Measurements from ENCODE around the gene CELF2. TPM values are rescaled to one million over a fixed set of nuclear protein-coding genes. Genes with fewer than 3 reads are reported as not detected.

The CELF2 gene
- total and polyA plus RNA-seq, 2 of the 4 experiments (the other 2 are of a cell fraction) = 3.5 to 6.6 TPM

GRCh38 chr10:11080564-11080984 lies 62.9 kb downstream of the CELF2 start:
- H4K91ac ChIP-seq (ENCODE audit: insufficient read depth, low read depth, low read length) = no peak overlapping the region
- dilution Hi-C loops (cut with HindIII; ENCODE audit: low sequenced_read_pairs, unreplicated experiment) (no loop called here), in situ Hi-C loops (cut with MboI; ENCODE audit: low sequenced_read_pairs) (no loop called here), intact Hi-C loops (cut with micrococcal nuclease) (no loop called here)
- no peak overlapping the region for H2AK9ac ChIP-seq (replicated peaks; ENCODE audit: low read depth, low read length, poor library complexity)
- H3K9me3 ChIP-seq (ENCODE audit: control insufficient read depth, insufficient read depth, low read length) = no peaks in the 10 kb centered on the region
- BruUV-seq (replicated peaks) = no TSS peak
- no peak overlapping the region for H3K9ac ChIP-seq (ENCODE audit: low read depth, low read length)
- no peak overlapping the region for H2AK5ac ChIP-seq (ENCODE audit: low read depth, low read length)
- H3K36me3 ChIP-seq (ENCODE audit: control insufficient read depth, insufficient read depth, low read length) = no peaks in the 10 kb centered on the region
- no peaks in the 10 kb centered on the region for H3K4me1 ChIP-seq (ENCODE audit: control insufficient read depth, insufficient read depth, low read length)
- no peak overlapping the region for H3K14ac ChIP-seq (replicated peaks; ENCODE audit: low read depth, low read length)
- H3K27ac ChIP-seq (ENCODE audit: insufficient read depth, low read length) = no peak overlapping the region
- no peak overlapping the region for H4K5ac ChIP-seq (ENCODE audit: low read depth, low read length)
- H2BK15ac ChIP-seq (ENCODE audit: low read depth, low read length) = no peak overlapping the region
- H4K20me1 ChIP-seq (ENCODE audit: insufficient read depth, low read length) = no peaks in the 10 kb centered on the region
- no peak overlapping the region for H4K8ac ChIP-seq (ENCODE audit: low read depth in 2 of 2, low read length in 2 of 2)
- H3K9me1 ChIP-seq (ENCODE audit: insufficient read depth, low read length) = no peaks in the 10 kb centered on the region
- no peak overlapping the region for H3K56ac ChIP-seq (ENCODE audit: extremely low read depth, insufficient read depth, low read length)
- H3K79me1 ChIP-seq (ENCODE audit: low read depth in 1 of 2, low read length in 2 of 2) = no peaks in the 10 kb centered on the region
- no peak for DNase-seq
- no peak overlapping the region for H2BK5ac ChIP-seq (ENCODE audit: low read depth, low read length, poor library complexity, severe bottlenecking)
- H2BK120ac ChIP-seq (ENCODE audit: low read depth, low read length) = no peak overlapping the region
- ChIA-PET CTCF (no interaction called here), POLR2A (ENCODE audit: unreplicated experiment) (no interaction called here)
- no peak overlapping the region for H3K23ac ChIP-seq (ENCODE audit: low read depth, low read length)
- no peak overlapping the region for H3K18ac ChIP-seq (ENCODE audit: low read depth, low read length)
- TF ChIP-seq MAFK (IDR thresholded peaks at IDR 0.05; ENCODE audit: low read depth, low read length) (no peak), MAZ (IDR thresholded peaks at IDR 0.05; ENCODE audit: borderline replicate concordance, low read depth, low read length) (no peak), SMC3 (IDR thresholded peaks at IDR 0.05; ENCODE audit: low read depth, low read length) (no peak), FOS (IDR thresholded peaks at IDR 0.05; ENCODE audit: low read depth, low read length) (no peak), CHD1 (IDR thresholded peaks at IDR 0.05; ENCODE audit: low read depth, low read length) (no peak), USF2 (IDR thresholded peaks at IDR 0.05; ENCODE audit: low read depth, low read length) (no peak), CEBPB (IDR thresholded peaks at IDR 0.05; ENCODE audit: low read depth, low read length) (no peak), CTCF (conservative IDR thresholded peaks at IDR 0.05; ENCODE audit: low read depth, low read length) (no peak), RAD21 (IDR thresholded peaks at IDR 0.05; ENCODE audit: low read length) (no peak)
- H3K4me2 ChIP-seq (ENCODE audit: low read depth, low read length) = no peak overlapping the region
- H3K4me3 ChIP-seq (ENCODE audit: insufficient read depth, low read depth, low read length) = no peak overlapping the region
- no peak overlapping the region for H3K4ac ChIP-seq (ENCODE audit: low read depth, low read length)
- 40% methylated on average over 2 of the region's 3 CpGs; no CpG with 5 or more reads in 1 of the 2 experiments for WGBS, 2 experiments (ENCODE audit: extremely low coverage in 2 of 2, insufficient read length in 1 of 2)
- H2BK20ac ChIP-seq (ENCODE audit: low read depth, low read length) = no peak overlapping the region
- ATAC-seq (ENCODE audit: low read depth) = no peak
- H3K27me3 ChIP-seq (ENCODE audit: control insufficient read depth, insufficient read depth, low read length) = no peaks in the 10 kb centered on the region
- no peak overlapping the region for H2AFZ ChIP-seq (replicated peaks; ENCODE audit: low read length, poor library complexity)
